ENCODE results near the gene TMTC1. TPM values are rescaled to one million over a fixed set of nuclear protein-coding genes. Genes with fewer than 3 reads are reported as not detected.

TMTC1 gene
- total RNA-seq, 1 experiment from 2014 or later: 4.8 TPM

DNA sequence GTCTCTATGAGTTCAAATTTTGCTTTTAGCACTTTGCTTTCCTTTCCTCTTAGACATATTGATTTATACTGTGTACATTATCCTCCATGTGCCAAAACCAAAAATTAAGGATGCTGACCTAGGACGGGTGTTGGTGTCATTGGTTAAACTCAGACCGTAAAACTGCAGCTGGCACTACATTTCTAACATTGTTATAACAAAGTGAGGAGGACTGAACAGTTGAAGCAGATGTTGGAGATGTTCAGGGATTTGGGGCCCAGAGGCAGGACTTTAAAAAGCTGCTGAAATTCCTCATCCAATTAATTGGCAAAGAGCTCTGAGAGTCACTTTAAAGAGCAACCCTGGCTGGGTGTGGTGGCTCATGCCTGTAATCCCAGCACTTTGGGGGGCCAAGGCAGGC lies 72.4 kb downstream of the TMTC1 start:
- intact Hi-C loops (cut with micrococcal nuclease; ENCODE audit: unreplicated experiment): no loop called here
- Histone ChIP-seq H3K79me2 (ENCODE audit: low read depth) (no peaks in the 10 kb centered on the region), H3K4me3 (no peak overlapping the region), H3F3A (ENCODE audit: insufficient read depth, low read depth) (no peaks in the 10 kb centered on the region), H3K4me1 (replicated peaks; ENCODE audit: insufficient read depth) (no peaks in the 10 kb centered on the region), H3K27ac (no peak overlapping the region), H3K36me3 (ENCODE audit: low read depth) (no peaks in the 10 kb centered on the region), H3K4me2 (no peak overlapping the region), H3K27me3 (ENCODE audit: insufficient read depth, low read depth) (no peaks in the 10 kb centered on the region), H3K9me2 (ENCODE audit: insufficient read depth) (no peaks in the 10 kb centered on the region), H2AFZ (no peak overlapping the region), H4K20me1 (ENCODE audit: insufficient read depth) (no peaks in the 10 kb centered on the region), H3K9me3 (ENCODE audit: insufficient read depth, low read depth) (no peaks in the 10 kb centered on the region)
- TF ChIP-seq, protein P1, sequence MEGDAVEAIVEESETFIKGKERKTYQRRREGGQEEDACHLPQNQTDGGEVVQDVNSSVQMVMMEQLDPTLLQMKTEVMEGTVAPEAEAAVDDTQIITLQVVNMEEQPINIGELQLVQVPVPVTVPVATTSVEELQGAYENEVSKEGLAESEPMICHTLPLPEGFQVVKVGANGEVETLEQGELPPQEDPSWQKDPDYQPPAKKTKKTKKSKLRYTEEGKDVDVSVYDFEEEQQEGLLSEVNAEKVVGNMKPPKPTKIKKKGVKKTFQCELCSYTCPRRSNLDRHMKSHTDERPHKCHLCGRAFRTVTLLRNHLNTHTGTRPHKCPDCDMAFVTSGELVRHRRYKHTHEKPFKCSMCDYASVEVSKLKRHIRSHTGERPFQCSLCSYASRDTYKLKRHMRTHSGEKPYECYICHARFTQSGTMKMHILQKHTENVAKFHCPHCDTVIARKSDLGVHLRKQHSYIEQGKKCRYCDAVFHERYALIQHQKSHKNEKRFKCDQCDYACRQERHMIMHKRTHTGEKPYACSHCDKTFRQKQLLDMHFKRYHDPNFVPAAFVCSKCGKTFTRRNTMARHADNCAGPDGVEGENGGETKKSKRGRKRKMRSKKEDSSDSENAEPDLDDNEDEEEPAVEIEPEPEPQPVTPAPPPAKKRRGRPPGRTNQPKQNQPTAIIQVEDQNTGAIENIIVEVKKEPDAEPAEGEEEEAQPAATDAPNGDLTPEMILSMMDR (conservative IDR thresholded peaks at IDR 0.05): no peak
- no peak for TF ChIP-seq EZH2 (IDR thresholded peaks at IDR 0.05; ENCODE audit: low read depth)
- DNase-seq: no peak
- no TSS peak for BruUV-seq (replicated peaks)
- ChIA-PET POLR2A (ENCODE audit: unreplicated experiment) (no interaction called here), CTCF (no interaction called here)

DNA sequence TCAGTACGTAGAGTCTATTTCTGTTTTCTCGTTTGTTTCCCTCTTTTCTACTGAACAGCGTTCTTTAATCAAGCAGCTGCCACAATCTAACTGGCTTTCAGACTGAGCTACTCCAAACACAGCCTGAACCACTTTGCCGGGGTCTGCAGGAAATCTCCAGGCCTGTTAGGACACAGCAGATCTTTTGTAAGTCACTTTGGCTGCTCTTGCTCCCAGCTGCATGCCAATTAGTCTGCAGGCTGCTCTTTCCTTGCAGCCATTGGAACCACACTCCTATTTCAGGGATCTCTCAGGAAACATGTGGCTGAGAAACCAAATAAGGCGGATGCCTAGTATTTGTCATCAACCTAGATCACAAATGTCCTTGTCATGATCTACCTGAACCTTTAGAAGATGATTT lies 73.6 kb downstream of the TMTC1 start:
- H2AFZ ChIP-seq: no peak overlapping the region
- BruUV-seq (replicated peaks): no TSS peak
- H3K4me2 ChIP-seq: no peak overlapping the region
- no peak for TF ChIP-seq EZH2 (IDR thresholded peaks at IDR 0.05; ENCODE audit: low read depth)
- TF ChIP-seq, protein P1 (conservative IDR thresholded peaks at IDR 0.05): no peak
- H3K9me2 ChIP-seq (ENCODE audit: insufficient read depth): no peaks in the 10 kb centered on the region
- H3F3A ChIP-seq (ENCODE audit: insufficient read depth, low read depth): no peaks in the 10 kb centered on the region
- no peak for DNase-seq
- H3K4me1 ChIP-seq (replicated peaks; ENCODE audit: insufficient read depth): no peaks in the 10 kb centered on the region
- no peaks in the 10 kb centered on the region for H3K36me3 ChIP-seq (ENCODE audit: low read depth)
- no peaks in the 10 kb centered on the region for H3K9me3 ChIP-seq (ENCODE audit: insufficient read depth, low read depth)
- POLR2A ChIA-PET (ENCODE audit: unreplicated experiment): no interaction called here
- no peaks in the 10 kb centered on the region for H3K27me3 ChIP-seq (ENCODE audit: insufficient read depth, low read depth)
- no peaks in the 10 kb centered on the region for H3K79me2 ChIP-seq (ENCODE audit: low read depth)
- H3K4me3 ChIP-seq: no peak overlapping the region
- H3K27ac ChIP-seq: no peak overlapping the region
- intact Hi-C loops (cut with micrococcal nuclease; ENCODE audit: unreplicated experiment): no loop called here
- H4K20me1 ChIP-seq (ENCODE audit: insufficient read depth): no peaks in the 10 kb centered on the region
- CTCF ChIA-PET: no interaction called here

DNA sequence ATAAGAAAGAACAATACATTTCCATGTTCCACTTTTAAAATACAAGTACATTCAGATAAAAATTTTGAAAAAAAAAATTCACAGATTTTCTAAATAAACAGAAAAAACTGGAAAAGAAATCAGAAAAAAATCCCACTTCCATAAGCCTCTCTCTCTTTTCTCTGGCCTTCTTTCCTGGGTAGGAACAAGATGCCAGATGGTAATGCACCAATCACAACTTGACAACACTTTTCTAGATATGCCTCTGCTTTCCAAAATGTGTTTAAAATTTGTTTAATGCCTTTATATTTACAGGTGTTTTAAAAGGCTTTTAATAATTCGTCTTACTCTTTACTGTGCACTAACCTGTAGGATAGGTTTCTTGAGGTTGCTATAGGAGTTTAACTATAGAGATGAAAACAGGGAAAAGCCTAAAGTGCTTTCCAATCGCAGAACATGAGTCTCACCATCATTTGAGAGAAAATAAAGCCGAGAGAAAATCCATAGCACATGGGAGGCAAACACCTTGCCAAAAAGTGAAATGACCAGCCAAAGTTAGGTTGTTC lies 74.2 kb downstream of the TMTC1 start:
- H3K27ac ChIP-seq: no peak overlapping the region
- no peaks in the 10 kb centered on the region for H4K20me1 ChIP-seq (ENCODE audit: insufficient read depth)
- ChIA-PET POLR2A (ENCODE audit: unreplicated experiment) (no interaction called here), CTCF (no interaction called here)
- no peaks in the 10 kb centered on the region for H3F3A ChIP-seq (ENCODE audit: insufficient read depth, low read depth)
- intact Hi-C loops (cut with micrococcal nuclease; ENCODE audit: unreplicated experiment): no loop called here
- no peaks in the 10 kb centered on the region for H3K79me2 ChIP-seq (ENCODE audit: low read depth)
- no peak for DNase-seq
- no peaks in the 10 kb centered on the region for H3K27me3 ChIP-seq (ENCODE audit: insufficient read depth, low read depth)
- no peaks in the 10 kb centered on the region for H3K9me3 ChIP-seq (ENCODE audit: insufficient read depth, low read depth)
- TF ChIP-seq, protein P1 (conservative IDR thresholded peaks at IDR 0.05): no peak
- TF ChIP-seq EZH2 (IDR thresholded peaks at IDR 0.05; ENCODE audit: low read depth): no peak
- no peaks in the 10 kb centered on the region for H3K9me2 ChIP-seq (ENCODE audit: insufficient read depth)
- no peak overlapping the region for H2AFZ ChIP-seq
- no peak overlapping the region for H3K4me2 ChIP-seq
- no TSS peak for BruUV-seq (replicated peaks)
- no peaks in the 10 kb centered on the region for H3K36me3 ChIP-seq (ENCODE audit: low read depth)
- H3K4me1 ChIP-seq (replicated peaks; ENCODE audit: insufficient read depth): no peaks in the 10 kb centered on the region
- no peak overlapping the region for H3K4me3 ChIP-seq
